IPS-18a (cell line): ENCODE measurements around the gene CHCHD1.
A peak's percentile ranks its signal among the peaks of the same experiment; 100 is the strongest.
"Not testable (repeated sequence)": the region's sequence is repeated elsewhere in the genome, so short reads cannot be mapped to it uniquely, and the experiment has no call there.

ENCODE experiments used
- H3K27ac ChIP-seq: one replicate; pipeline ENCODE4 v1.5.1; 2013; ENCODE audit warnings: low read length
- H3K27me3 ChIP-seq: one replicate; pipeline ENCODE4 v1.6.1; 2013; ENCODE audit warnings: mild to moderate bottlenecking, low read length; ENCODE audit not compliant: control insufficient read depth, insufficient read depth
- H3K36me3 ChIP-seq: one replicate; pipeline ENCODE4 v1.6.1; 2013; ENCODE audit warnings: low read depth, low read length; ENCODE audit not compliant: control insufficient read depth
- H3K4me1 ChIP-seq: one replicate; pipeline ENCODE4 v1.6.1; 2013; ENCODE audit warnings: low read depth, low read length; ENCODE audit not compliant: control insufficient read depth
- H3K4me3 ChIP-seq: one replicate; pipeline ENCODE4 v1.5.1; 2013; ENCODE audit warnings: low read length
- H3K9ac ChIP-seq: one replicate; pipeline ENCODE4 v1.6.1; 2013; ENCODE audit warnings: mild to moderate bottlenecking, low read length, moderate library complexity
- H3K9me3 ChIP-seq: one replicate; pipeline ENCODE4 v1.6.1; 2013; ENCODE audit warnings: low read depth, low read length; ENCODE audit not compliant: control insufficient read depth

The CHCHD1 gene

GRCh38 chr10:73781879-73782748, at the start of gene CHCHD1:
TSS of gene CHCHD1 (plus strand) at chr10:73782048. CDS start at chr10:73782076, 28 bp downstream.
- Histone ChIP-seq H3K9ac (peak within 1 kb of the TSS; percentile 75), H3K9me3 (no peaks in the 10 kb centered on the region), H3K4me3 (peak within 1 kb of the TSS; percentile 76), H3K4me1 (peaks cover 5% of the 10 kb centered on the region), H3K36me3 (peaks cover 3% of the 10 kb centered on the region), H3K27me3 (no peaks in the 10 kb centered on the region), H3K27ac (peak within 1 kb of the TSS; percentile 34)

GRCh38 chr10:73732426-73732825, 49.4 kb upstream of the CHCHD1 start:
- Histone ChIP-seq H3K4me1 (no peaks in the 10 kb centered on the region), H3K27ac (no peak overlapping the region), H3K27me3 (no peaks in the 10 kb centered on the region), H3K4me3 (no peak overlapping the region), H3K9ac (no peak overlapping the region), H3K9me3 (no peaks in the 10 kb centered on the region), H3K36me3 (no peaks in the 10 kb centered on the region)

- Histone ChIP-seq H3K9ac (no peak overlapping the region), H3K4me1 (no peaks in the 10 kb centered on the region), H3K4me3 (no peak overlapping the region), H3K27me3 (no peaks in the 10 kb centered on the region), H3K36me3 (no peaks in the 10 kb centered on the region), H3K27ac (no peak overlapping the region), H3K9me3 (no peaks in the 10 kb centered on the region)
These were observed 48.8 kb upstream of the CHCHD1 start for GRCh38 chr10:73732931-73733623.

GRCh38 chr10:73734028-73734720, 47.7 kb upstream of the CHCHD1 start:
- no peak overlapping the region for H3K9ac ChIP-seq
- H3K27ac ChIP-seq: no peak overlapping the region
- H3K9me3 ChIP-seq: no peaks in the 10 kb centered on the region
- H3K36me3 ChIP-seq: no peaks in the 10 kb centered on the region
- no peaks in the 10 kb centered on the region for H3K27me3 ChIP-seq
- no peaks in the 10 kb centered on the region for H3K4me1 ChIP-seq
- H3K4me3 ChIP-seq: no peak overlapping the region

- Histone ChIP-seq H3K4me1 (no peaks in the 10 kb centered on the region), H3K27me3 (no peaks in the 10 kb centered on the region), H3K36me3 (no peaks in the 10 kb centered on the region), H3K9me3 (no peaks in the 10 kb centered on the region), H3K4me3 (no peak overlapping the region), H3K9ac (no peak overlapping the region), H3K27ac (no peak overlapping the region)
These were observed 47.0 kb upstream of the CHCHD1 start for GRCh38 chr10:73734796-73735305.

- H3K9ac ChIP-seq, H3K27ac ChIP-seq, H3K9me3 ChIP-seq, H3K36me3 ChIP-seq, H3K27me3 ChIP-seq, H3K4me3 ChIP-seq: not testable (repeated sequence)
- peaks cover 22% of the 10 kb centered on the region for H3K4me1 ChIP-seq
These were observed 41.2 kb upstream of the CHCHD1 start for GRCh38 chr10:73740501-73741254.

GRCh38 chr10:73742454-73742734, 39.5 kb upstream of the CHCHD1 start:
- H3K27ac ChIP-seq: peak overlapping the region; percentile 8
- no peak overlapping the region for H3K9ac ChIP-seq
- no peaks in the 10 kb centered on the region for H3K36me3 ChIP-seq
- H3K9me3 ChIP-seq: no peaks in the 10 kb centered on the region
- peaks cover 22% of the 10 kb centered on the region for H3K4me1 ChIP-seq
- H3K4me3 ChIP-seq: peak overlapping the region; percentile 85
- no peaks in the 10 kb centered on the region for H3K27me3 ChIP-seq

GRCh38 chr10:73743327-73743904, 38.4 kb upstream of the CHCHD1 start:
- H3K4me1 ChIP-seq: peaks cover 22% of the 10 kb centered on the region
- H3K36me3 ChIP-seq: peaks cover 3% of the 10 kb centered on the region
- no peaks in the 10 kb centered on the region for H3K27me3 ChIP-seq
- peak overlapping the region; percentile 90 for H3K27ac ChIP-seq
- H3K9ac ChIP-seq: peak overlapping the region; percentile 91
- no peaks in the 10 kb centered on the region for H3K9me3 ChIP-seq
- peak overlapping the region; percentile 85 for H3K4me3 ChIP-seq

- Histone ChIP-seq H3K9ac (peak within 1 kb of the TSS; percentile 91), H3K36me3 (peaks cover 6% of the 10 kb centered on the region), H3K27ac (peak within 1 kb of the TSS; percentile 90), H3K27me3 (no peaks in the 10 kb centered on the region), H3K4me3 (peak within 1 kb of the TSS; percentile 85), H3K9me3 (no peaks in the 10 kb centered on the region), H3K4me1 (peaks cover 22% of the 10 kb centered on the region)
These were observed 37.8 kb upstream of the CHCHD1 start, which contains the start of gene SEC24C for GRCh38 chr10:73743905-73744663. TSS of gene SEC24C (plus strand) at chr10:73744372. CDS start at chr10:73746833, 2,461 bp downstream.

- H3K27me3 ChIP-seq: no peaks in the 10 kb centered on the region
- peaks cover 22% of the 10 kb centered on the region for H3K4me1 ChIP-seq
- H3K9me3 ChIP-seq: no peaks in the 10 kb centered on the region
- H3K27ac ChIP-seq: no peak overlapping the region
- peak overlapping the region; percentile 91 for H3K9ac ChIP-seq
- peaks cover 8% of the 10 kb centered on the region for H3K36me3 ChIP-seq
- peak overlapping the region; percentile 85 for H3K4me3 ChIP-seq
These were observed 37.2 kb upstream of the CHCHD1 start for GRCh38 chr10:73744664-73744975.
